Fibroblast of lung (primary cell): ENCODE measurements around the gene ART4. TPM values are rescaled to one million over a fixed set of nuclear protein-coding genes. Genes with fewer than 3 reads are reported as not detected.

ENCODE experiments used
- DNase-seq, 2 donors: peaks; one replicate each; pipeline versions ENCODE4 v3.0.0 to v3.0.0-alpha.2; 2010; ENCODE audit warnings: low read depth in 2 of 2
- H2AFZ ChIP-seq: 2 replicates; pipeline ENCODE4 v1.5.1; 2012; ENCODE audit warnings: low read length, control low read depth, inconsistent platforms
- H3K27ac ChIP-seq: 2 replicates; pipeline ENCODE4 v1.5.1; 2011; ENCODE audit warnings: low read length, control low read depth; ENCODE audit not compliant: insufficient read depth
- H3K27me3 ChIP-seq: 2 replicates; pipeline ENCODE4 v1.5.1; 2011; ENCODE audit warnings: mild to moderate bottlenecking, low read length; ENCODE audit not compliant: control insufficient read depth, insufficient read depth
- H3K36me3 ChIP-seq: 2 replicates; pipeline ENCODE4 v1.5.1; 2011; ENCODE audit warnings: low read length; ENCODE audit not compliant: control insufficient read depth, insufficient read depth
- H3K4me1 ChIP-seq: 2 replicates; pipeline ENCODE4 v1.5.1; 2011; ENCODE audit warnings: low read length; ENCODE audit not compliant: control insufficient read depth, insufficient read depth; ENCODE audit errors: extremely low read depth
- H3K4me2 ChIP-seq: 2 replicates; pipeline ENCODE4 v1.5.1; 2011; ENCODE audit warnings: low read length, control low read depth; ENCODE audit not compliant: insufficient read depth; ENCODE audit errors: extremely low read depth
- H3K4me3 ChIP-seq, 4 experiments: fragments of 200-600 bp in 1 of 4; sonication (generic) in 1 of 4; replicated peaks in 1 of 4; 2 replicates each; pipeline ENCODE4 v1.5.1; 2011 to 2016; ENCODE audit warnings: low read length in 4 of 4, low read depth in 3 of 4, mild to moderate bottlenecking in 3 of 4, control low read depth in 2 of 4, inconsistent platforms in 1 of 4, mixed read lengths in 1 of 4; ENCODE audit not compliant: insufficient read depth in 1 of 4; ENCODE audit errors: control extremely low read depth in 1 of 4
- H3K79me2 ChIP-seq: 2 replicates; pipeline ENCODE4 v1.5.1; 2012; ENCODE audit warnings: mild to moderate bottlenecking, low read length, inconsistent platforms; ENCODE audit not compliant: control insufficient read depth, insufficient read depth
- H3K9ac ChIP-seq: 2 replicates; pipeline ENCODE4 v1.5.1; 2011; ENCODE audit warnings: mild to moderate bottlenecking, low read length, control low read depth; ENCODE audit not compliant: insufficient read depth
- H3K9me3 ChIP-seq: 2 replicates; pipeline ENCODE4 v1.5.1; 2012; ENCODE audit warnings: low read depth, low read length; ENCODE audit not compliant: control insufficient read depth, insufficient read depth
- H4K20me1 ChIP-seq: 2 replicates; pipeline ENCODE4 v1.5.1; 2011; ENCODE audit warnings: low read length; ENCODE audit not compliant: control insufficient read depth, insufficient read depth; ENCODE audit errors: extremely low read depth
- CTCF ChIP-seq, 2 donors: IDR thresholded peaks in 1 of 2; conservative IDR thresholded peaks in 1 of 2; 1 replicate in 1 of 2; 2 replicates in 1 of 2; pipeline ENCODE4 v1.5.1; 2011 to 2012; ENCODE audit warnings: low read length in 2 of 2, control low read depth in 1 of 2, inconsistent platforms in 1 of 2, low read depth in 1 of 2, mild to moderate bottlenecking in 1 of 2
- EZH2 ChIP-seq: IDR thresholded peaks from 2 replicates; pipeline ENCODE4 v1.5.1; 2012; ENCODE audit warnings: low read length, control low read depth, mild to moderate bottlenecking; ENCODE audit errors: missing control alignments
- polyA plus RNA-seq, 2 donors: library from polyadenylated mRNA; depleted of rRNA in 1 of 2; stranded (reverse) in 1 of 2; unstranded in 1 of 2; fragments of >200 nt; gene quantifications; 2 replicates each; pipeline ENCODE4 v1.2.1, GENCODE V29; 2011 to 2012; ENCODE audit warnings: missing spikeins in 1 of 2
- total RNA-seq: library from RNA; depleted of rRNA; stranded (reverse); fragments of >200 nt; gene quantifications from 2 replicates; pipeline ENCODE4 v1.2.1, GENCODE V29; 2014

ART4 gene
- total and polyA plus RNA-seq, 2 donors (not counting 1 experiment from before 2014, with no cell fraction given) = not detected

GRCh38 chr12:14854586-14855183 is 11.4 kb upstream of the ART4 start:
- no peak overlapping the region for H2AFZ ChIP-seq
- H3K36me3 ChIP-seq = no peaks in the 10 kb centered on the region
- H3K9me3 ChIP-seq = no peaks in the 10 kb centered on the region
- peak in 1 of 2 donors; percentile 75 for DNase-seq
- peak overlapping the region; percentile 23 for H3K4me2 ChIP-seq
- no peaks in the 10 kb centered on the region for H3K79me2 ChIP-seq
- no peaks in the 10 kb centered on the region for H3K27me3 ChIP-seq
- no peak overlapping the region for H3K27ac ChIP-seq
- H3K9ac ChIP-seq = no peak overlapping the region
- no peaks in the 10 kb centered on the region for H3K4me1 ChIP-seq
- no peak overlapping the region for H3K4me3 ChIP-seq
- no peaks in the 10 kb centered on the region for H4K20me1 ChIP-seq
- TF ChIP-seq CTCF (conservative IDR thresholded peaks at IDR 0.05 in 1 of 2, IDR thresholded peaks at IDR 0.05 in 1 of 2; ENCODE audit: low read depth in 1 of 2, low read length in 2 of 2) = no peak
- no peak for TF ChIP-seq EZH2

GRCh38 chr12:14853961-14854360 is 10.6 kb upstream of the ART4 start:
- Histone ChIP-seq H3K4me3 (no peak overlapping the region), H4K20me1 (no peaks in the 10 kb centered on the region), H3K4me2 (peak overlapping the region; percentile 42), H3K27me3 (no peaks in the 10 kb centered on the region), H2AFZ (no peak overlapping the region), H3K27ac (no peak overlapping the region), H3K4me1 (no peaks in the 10 kb centered on the region), H3K9me3 (no peaks in the 10 kb centered on the region), H3K36me3 (no peaks in the 10 kb centered on the region), H3K79me2 (no peaks in the 10 kb centered on the region), H3K9ac (no peak overlapping the region)
- TF ChIP-seq EZH2 (no peak), CTCF (conservative IDR thresholded peaks at IDR 0.05 in 1 of 2, IDR thresholded peaks at IDR 0.05 in 1 of 2; ENCODE audit: low read depth in 1 of 2, low read length in 2 of 2) (no peak)
- DNase-seq = no peak

GRCh38 chr12:14852880-14853279 is 9.6 kb upstream of the ART4 start:
- H3K4me3 ChIP-seq = no peak overlapping the region
- no peak overlapping the region for H3K27ac ChIP-seq
- H3K79me2 ChIP-seq = no peaks in the 10 kb centered on the region
- DNase-seq = no peak
- no peaks in the 10 kb centered on the region for H3K9me3 ChIP-seq
- H2AFZ ChIP-seq = no peak overlapping the region
- H3K27me3 ChIP-seq = no peaks in the 10 kb centered on the region
- no peak overlapping the region for H3K4me2 ChIP-seq
- TF ChIP-seq CTCF (conservative IDR thresholded peaks at IDR 0.05 in 1 of 2, IDR thresholded peaks at IDR 0.05 in 1 of 2; ENCODE audit: low read depth in 1 of 2, low read length in 2 of 2) (no peak), EZH2 (no peak)
- H3K36me3 ChIP-seq = no peaks in the 10 kb centered on the region
- H3K9ac ChIP-seq = no peak overlapping the region
- no peaks in the 10 kb centered on the region for H3K4me1 ChIP-seq
- no peaks in the 10 kb centered on the region for H4K20me1 ChIP-seq
